Measurements from ENCODE around the gene LINGO3.

The LINGO3 gene

DNA sequence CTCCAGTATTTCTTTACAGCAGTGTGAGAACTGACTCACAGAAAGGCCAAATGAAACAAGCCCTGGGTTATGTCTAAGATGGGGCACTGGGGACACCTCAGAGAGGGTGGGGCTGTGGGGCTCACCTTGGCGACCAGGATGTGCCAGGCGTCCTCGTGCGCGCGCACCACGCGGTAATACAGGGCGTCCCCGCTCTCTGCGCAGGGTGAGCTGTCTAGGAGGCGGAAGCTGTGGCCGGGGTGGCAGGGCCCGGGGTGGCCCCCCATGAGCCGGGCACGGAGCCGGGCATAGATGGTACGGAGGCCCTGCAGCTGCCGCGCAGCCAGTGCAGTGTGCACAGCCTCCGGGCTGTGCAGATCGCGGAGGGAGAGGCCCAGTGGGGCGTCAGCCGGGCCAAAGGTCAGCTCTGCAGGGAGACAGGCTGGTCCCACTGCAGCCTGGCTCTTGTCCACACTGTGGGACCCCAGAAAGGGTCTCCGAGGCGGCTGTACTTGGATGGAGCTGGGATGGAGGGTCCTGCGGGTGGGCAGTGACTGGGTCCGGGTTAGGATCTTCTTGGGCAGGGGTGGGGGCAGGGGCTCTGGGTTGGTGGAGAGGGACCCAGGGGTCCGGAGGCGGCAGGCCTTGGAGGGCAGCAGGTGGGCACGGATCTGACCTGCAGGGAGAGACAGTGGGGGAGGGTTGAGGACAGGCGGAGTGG, 29.3 kb downstream of the LINGO3 start:
- no peak for DNase-seq

DNA sequence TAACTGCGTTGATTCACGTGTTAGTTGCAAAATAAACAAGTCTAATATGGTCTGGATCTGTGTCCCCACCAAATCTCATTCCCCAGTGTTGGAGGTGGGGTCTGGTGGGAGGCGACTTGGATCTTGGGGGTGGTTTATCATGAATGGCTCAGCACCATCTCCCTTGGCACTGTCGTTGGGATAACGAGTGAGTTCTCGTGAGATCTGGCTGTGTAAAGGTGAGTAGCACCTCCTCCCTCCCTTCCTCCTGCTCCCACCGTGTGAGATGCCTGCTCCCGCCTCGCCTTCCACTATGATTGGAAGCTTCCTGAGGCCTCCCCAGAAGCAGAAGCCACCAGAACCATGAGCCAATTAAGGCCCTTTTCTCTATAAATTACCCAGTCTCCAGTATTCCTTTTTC, 30.8 kb downstream of the LINGO3 start:
- DNase-seq, result no peak

DNA sequence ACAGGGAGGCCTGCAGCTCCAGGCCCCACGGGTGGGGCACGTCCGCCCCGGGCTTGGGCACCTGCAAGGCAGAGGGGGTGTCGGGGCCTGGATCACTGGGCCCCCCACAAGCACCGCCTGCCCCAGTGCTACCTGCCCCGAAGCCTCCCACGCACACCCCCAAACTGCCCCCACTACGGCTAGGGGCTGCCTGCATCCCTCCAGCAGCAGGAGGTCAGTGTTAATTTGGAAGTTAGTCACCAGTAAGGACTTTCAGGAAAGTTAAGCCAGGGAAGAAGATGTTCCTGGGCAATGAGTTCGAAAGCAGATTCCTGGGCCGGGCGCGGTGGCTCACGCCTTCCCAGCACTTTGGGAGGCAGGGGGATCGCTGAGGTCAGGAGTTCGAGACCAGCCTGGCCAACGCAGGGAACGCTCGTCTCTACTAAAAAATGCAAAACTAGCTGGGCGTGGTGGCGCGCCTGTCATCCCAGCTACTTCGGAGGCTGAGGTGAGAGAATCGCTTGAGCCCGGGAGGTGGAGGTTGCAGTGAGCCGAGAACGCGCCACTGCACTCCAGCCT, 31.4 kb downstream of the LINGO3 start:
- no peak for DNase-seq

DNA sequence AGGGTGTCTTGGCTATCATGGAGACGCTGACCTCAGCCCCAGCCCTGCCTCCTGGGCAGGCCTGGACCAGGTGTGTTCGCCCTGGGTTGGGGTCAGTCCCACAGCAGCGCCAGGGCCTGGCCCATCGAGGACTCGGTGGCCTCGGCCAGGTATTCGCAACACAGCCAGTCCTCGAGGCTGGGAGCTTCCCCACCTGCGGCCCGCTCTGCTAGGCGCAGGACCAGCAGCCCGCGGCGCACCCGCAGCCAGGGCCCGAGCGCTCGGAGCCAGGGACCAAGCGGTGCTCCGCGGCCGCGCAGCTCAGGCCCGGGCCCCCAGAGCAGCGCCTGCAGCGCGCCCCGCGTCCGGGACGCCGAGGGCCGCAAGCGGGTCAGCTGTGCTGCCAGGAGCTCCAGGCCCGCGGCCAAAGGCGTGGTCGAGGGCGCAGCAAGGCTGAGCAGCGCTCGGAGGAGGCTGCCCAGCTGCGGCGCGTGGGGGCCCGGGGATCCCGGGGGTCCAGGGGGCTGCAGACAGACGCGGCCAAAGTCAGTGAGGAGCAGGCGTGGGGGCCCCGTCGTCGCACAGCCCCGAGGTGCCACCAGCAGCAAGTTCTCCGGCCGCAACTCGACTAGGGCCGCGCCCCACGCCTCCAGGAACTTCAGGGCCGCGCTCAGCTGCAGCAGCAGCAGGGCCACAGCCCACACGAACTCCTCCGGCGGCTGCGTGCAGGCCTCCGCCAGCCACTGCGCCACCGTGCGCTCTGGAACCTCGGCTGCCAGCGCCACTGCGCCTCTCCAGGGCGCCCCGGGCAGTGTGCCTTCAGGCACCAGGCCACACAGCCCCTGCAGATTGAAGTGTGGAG, 32.1 kb downstream of the LINGO3 start:
- no peak for DNase-seq

DNA sequence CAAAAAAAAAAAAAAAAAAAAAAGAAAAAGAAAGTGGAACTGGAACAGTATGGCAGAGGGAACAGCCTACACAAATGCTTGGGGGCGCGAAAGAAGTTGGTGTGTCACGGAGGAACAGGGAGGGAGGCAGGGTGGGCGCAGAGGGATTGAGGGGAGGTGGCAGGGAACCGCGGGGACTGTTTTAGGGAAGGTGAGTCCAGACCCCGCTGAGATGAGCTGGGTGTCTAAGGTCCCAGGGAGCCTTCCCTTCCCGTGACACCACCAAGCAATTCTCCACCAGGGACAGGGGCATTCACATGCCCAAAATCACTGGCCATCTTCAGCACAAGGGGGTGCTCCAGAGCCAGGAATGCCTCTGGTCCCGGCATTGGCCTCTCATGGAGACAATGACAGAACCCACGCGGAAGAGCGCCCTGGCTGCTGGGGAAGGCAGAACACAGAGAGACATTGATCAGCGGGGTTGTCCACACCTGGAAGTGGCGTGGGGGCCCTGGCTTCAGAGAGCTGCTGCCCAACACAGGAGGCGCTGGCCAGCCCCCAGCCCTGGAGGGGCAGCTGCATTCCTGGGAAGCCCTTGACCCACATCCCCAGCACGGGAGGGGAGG, 32.9 kb downstream of the LINGO3 start:
- peak in 1 of 2 experiments; percentile 38 for DNase-seq

DNA sequence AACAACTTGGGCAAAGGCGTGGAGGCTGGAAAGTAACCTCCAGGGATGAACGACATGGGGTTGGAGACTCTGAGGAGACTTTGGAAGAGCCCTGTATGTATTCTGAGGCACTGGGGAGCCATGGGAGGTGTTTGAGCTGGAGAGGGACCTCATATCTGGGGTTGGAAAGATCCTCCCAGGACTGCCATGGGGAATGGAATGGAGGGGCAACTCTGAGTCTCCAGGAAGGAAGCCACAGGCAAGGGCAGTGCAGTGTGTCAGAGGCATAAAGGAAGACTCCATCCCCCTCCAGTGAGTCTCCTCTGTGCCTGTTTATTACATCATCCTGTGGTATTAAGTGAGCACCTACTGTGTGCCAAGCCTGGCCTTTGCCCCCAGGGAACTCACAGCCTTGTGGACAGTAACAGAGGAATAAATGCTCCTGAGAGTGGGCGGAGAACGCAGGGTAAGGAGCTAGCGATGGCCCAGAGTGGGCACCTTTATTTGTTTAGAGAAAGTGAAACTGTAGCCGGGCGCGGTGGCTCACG, 33.7 kb downstream of the LINGO3 start:
- no peak for DNase-seq

DNA sequence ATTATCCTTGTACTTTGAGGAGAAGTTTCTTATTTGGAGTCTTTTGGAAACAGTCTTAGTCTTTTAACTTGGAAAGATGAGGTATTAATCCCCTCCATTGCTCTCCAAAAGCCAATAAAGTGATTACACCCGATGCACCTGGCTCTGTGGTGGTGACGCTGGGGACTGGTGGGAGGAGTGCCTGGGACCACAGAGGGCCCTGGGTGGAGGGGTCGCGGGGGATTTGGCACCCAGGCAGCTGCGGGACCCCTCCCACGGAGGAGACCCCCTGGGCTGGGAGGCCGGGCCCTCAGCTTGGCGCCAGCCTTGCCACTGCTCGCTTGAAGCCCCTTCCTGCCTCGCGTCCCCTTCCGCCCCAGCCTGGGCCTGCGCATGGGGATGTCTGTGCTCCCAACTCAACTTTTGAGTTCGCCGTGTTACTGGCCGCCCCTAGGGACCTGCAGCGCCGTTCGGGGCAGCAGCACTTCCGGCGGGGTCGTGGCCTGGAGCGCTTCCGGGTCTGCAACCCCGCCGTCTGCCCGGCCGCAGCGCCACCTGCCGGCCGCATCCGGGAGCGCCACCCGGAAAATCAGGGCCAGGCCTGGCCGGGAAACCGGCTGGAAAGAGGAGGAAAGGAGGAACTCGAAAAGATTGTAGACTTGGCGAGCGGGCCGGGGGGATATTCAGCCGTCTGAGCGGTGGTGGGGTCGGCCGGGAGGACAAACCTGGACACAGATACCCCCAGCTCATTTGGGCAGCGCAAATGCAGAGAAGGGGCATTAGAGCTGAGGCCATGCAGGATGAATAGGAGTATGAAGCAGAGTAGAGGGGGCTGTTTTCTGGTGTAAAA, 34.4 kb downstream of the LINGO3 start:
- peak; percentile 48 to 69 for DNase-seq

DNA sequence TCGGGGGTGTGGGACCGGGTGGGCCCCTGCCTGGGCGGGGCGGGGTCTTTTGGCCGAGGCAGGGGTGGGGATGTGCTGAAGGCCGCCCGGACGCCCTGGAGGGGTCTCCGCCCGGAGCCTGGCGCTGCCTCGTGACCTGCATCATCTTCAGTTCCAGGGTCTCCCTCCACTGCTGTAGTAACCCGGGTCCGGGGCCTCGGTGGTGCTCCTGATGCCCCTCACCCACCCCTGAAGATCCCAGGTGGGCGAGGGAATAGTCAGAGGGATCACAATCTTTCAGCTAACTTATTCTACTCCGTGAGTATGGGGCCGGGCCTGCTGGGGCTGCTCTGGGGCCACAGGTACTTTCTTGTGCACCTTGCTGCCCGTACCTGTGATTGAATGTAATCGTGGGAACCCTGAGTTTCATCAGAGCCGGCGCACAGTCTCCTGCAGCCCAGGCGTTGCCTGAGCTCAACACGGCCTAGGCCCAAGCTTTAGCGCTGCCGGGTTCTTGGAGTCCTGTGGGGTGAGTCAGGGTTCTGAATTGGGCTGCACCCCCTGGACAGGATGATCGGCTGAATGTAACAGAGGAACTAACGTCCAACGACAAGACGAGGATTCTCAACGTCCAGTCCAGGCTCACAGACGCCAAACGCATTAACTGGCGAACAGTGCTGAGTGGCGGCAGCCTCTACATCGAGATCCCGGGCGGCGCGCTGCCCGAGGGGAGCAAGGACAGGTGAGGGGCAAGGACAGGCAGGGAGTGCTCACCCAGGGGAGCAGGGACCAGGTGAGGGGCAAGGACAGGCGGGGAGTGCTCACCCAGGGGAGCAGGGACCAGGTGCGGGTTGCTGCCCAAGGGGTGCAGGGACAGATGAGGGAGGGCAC, 36.5 kb downstream of the LINGO3 start:
- DNase-seq, result no peak

DNA sequence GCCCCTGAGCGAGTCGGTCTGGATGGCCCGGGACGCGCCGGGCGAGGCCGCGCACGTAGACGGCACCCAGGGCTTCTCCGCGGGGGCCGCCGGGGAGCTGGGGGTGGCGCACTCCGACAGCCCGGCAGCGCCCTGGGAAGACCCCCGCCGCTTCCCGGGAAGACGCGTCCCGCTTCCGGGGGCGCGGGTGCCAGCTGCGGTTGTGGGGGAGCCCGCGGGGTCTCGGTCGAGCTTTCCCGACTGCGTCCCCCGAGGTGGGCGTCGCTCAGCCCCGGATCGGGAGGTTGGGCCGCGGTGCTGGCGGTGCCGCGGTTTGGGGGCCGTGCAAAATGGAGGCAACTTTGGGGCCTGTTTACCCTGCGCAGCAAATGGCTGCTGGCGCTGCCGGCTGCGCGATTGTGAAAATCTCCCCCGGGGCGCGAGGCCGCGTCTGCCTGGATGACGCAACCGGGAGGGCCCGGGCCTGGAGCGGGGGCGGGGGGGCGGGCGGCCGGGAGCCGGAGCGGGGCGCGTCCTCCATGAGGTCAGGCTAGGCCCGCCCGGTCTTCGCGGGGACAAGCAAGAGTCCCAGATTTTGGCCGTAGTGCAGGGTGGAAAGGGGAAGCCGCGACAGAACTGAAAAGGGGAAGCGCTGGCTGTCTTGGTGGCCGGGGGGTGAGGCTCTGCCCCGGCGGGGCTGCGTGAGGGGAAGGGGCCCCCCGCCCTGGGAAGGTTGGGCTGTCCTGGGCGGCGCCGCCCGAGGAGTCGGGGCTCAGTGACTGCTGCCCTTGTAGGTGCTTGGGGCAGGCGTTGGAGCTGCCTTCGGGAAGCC, 37.3 kb downstream of the LINGO3 start:
- DNase-seq, result peak; percentile 74 to 75

DNA sequence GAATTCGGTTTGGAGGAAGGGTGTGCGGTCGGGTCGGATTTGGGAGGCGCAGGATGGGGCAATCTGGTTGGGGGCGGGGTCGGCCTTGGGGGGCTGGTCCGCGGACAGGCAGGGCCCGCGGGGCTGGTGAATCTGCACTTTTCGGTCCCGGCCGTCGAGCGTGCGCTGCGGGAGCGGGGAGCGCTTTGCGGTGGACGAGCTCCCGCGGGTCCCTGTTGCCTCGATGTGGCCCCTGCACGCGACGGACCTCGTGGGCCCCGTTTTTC, 37.9 kb downstream of the LINGO3 start:
- DNase-seq, result peak; percentile 18 to 49

DNA sequence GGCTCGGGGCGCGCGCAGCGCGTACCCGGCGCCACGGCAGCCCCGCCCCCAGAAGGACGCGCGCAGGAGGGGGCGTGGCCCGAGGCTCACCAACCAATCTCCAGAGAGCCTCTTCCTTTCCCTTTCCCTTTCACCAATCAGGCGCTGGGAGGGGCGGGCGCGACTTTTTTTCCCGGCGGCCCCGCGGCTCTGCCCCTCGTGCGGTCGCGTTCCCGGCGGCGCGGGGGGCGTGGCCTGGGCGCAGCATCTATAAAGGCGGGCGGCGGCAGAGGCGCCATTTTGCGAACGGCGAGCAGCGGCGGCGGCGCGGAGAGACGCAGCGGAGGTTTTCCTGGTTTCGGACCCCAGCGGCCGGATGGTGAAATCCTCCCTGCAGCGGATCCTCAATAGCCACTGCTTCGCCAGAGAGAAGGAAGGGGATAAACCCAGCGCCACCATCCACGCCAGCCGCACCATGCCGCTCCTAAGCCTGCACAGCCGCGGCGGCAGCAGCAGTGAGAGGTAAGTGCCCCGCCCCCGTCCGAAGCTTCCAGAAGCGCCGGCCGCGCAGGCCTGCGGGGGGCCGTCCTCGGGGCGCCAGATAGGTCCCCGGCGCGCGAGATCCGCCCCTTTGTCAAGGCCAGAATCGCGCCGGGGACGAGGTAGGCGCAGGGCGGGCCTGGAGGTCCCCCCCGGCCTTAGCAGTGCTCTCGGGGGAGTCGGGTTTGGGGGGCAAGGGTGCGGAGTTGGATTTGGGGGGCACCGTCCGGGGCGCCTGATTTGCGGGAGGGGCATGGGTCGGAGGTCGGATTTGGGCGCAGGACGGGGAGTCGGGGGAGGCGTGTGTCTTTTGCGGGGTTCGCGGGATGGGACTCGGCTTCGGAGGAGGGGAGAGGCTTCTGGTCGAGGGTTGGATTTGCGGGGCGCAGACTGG, 38.5 kb downstream of the LINGO3 start:
- peak; percentile 98 to 99 for DNase-seq

DNA sequence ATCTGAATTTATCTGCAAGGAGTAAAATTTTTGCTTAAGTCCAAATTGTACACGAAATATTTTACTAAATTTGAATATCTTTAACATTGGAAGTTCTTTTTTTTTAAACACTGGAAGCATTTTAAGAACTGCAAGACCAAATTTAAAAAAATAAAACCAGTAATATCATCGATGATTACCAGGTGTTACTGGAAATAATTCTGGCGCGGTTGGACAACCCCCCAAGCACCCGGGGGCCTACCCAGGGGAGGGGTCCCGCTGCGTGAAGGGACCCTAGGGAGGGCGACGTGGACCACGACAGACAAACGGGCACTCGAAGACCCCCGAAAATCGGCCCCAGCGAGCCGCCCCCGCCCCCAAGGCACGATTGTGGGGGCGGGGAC, 39.1 kb downstream of the LINGO3 start:
- DNase-seq, result no peak

DNA sequence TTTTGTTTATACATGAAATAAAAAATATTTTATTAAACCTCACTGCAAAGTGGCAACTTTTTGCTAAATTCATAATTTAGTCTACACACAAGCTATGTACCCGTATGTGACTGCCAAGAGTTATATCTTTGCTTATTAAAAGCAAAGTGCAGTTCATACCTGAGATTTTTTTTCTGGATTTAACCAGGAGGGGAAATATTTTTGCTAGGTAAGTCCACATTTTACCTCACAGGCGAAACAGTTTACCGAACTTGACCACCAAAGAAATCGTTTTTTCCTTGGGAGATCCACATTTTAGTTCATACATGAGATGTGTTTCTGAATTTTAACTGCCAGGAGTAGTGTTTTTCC, 39.5 kb downstream of the LINGO3 start:
- no peak for DNase-seq

DNA sequence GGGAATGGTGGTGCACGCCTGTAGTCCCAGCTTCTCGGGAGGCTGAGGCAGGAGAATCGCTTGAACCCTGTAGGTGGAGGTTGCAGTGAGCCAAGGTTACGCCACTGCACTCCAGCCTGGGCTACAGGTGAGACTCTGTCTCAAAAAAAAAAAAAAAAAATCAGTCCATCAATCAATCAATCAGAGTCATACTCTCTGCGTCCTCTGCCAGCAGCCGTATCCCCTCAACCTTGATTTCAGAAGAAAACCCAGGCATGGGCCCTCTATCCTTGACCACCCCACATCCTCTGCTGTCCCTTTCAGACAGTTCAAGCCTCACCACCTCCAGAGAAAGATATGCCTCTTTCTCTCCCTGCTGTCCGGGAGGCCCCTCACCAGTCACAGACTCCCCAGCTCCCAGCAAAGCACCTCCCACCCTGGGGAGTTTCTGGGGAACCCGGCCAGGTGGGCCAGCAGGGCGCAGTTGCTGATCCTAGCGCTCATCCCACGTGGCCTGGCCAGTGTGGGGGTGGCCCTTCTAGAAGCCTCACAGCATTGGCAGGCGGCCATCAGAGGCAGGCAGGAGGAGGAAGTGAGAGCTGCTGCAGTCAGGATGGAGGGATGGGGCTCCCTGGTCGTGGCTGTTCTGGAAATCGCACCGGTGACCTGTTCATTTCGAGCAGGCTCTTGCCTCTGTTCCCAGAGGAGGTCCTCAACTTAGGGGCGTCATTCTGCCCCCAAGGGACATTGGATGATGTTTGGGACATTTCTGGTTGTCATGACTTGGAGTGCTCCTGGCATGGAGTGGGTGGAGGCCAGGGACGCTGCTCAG, 41.6 kb downstream of the LINGO3 start:
- peak in 1 of 2 experiments; percentile 29 for DNase-seq

DNA sequence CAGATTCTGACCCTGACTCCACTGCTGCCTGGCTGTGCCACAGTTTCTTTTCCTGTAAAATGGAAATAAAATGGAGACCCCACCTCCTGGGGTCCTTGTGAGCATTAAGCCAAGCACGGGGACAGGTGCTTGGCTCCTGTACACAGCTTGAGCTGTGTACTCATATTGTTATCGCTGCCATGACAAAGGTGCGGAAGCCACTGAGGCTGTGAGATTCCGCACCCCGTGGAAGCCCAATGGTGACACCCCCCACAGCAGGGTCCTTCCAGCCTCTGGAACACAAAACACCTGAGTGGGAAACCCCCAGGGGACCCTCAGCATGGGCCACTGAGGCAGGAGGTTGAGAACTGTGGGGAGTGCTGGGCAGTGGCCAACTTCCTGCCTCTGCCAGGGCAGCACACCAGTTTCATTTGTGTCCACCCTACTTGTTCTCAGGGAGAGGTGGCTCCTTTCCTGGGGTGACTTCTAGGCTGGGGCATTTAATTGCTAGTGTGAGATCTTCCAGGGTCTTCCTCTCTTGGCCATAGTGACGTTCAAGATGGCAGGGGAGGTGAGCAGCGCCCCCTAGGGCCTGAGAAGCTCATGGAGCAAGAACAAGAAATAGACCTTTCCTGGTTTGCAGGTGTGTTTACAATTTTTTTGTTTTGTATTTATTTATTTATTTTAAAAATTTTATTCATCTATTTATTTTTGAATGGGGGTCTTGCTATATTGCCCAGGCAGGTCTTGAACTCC, 46.3 kb downstream of the LINGO3 start:
- peak; percentile 35 to 47 for DNase-seq

DNA sequence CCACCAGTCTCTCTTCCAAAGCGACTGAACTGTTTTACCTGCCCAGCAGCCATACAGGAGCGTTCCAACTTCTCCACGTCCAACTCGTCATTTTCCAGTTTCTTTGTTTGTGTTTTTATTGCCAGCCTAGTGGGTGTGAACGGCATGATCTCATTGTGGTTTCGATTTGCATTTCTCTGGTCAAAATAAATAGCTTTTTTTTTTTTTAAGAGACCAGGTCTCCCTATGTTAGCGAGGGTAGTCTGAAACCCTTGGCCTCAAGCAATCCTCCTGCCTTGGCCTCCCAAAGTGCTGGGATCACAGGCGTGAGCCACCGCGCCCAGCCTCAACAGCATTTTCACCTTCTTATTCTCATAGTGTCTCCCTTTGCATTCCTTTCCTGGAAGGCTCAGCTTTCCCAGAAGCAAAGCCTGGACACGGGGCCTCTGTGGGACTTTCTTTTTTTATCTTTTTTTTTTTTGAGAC, 47.6 kb downstream of the LINGO3 start:
- DNase-seq, result no peak

DNA sequence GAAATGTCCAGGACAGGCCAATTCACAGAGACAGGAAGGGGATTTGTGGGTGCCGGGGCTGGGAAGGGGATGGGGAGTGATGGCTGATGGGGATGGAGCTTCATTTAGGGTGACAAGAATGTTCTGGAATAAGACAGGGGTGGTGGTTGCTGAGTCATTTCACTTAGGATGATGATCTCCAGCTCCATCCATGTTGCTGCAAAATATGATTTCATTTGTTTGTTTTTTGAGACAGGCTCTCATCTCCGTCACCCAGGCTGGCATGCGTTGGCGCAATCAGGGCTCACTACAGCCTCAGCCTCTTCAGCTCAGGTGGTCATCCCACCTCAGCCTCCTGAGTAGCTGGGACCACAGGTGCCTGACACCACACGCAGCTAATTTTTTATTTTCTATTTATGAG, 48.6 kb downstream of the LINGO3 start:
- no peak for DNase-seq
